H9 (cell line): ENCODE data around the gene NPNT. TPM values are rescaled to one million over a fixed set of nuclear protein-coding genes. Genes with fewer than 3 reads are reported as not detected.

Experiments used
- DNase-seq: peaks from one replicate; pipeline ENCODE4 v3.0.0-alpha.2; 2017
- H2AFZ ChIP-seq: one replicate; pipeline ENCODE4 v1.6.1; 2013; ENCODE audit warnings: mild to moderate bottlenecking, low read length, control low read depth, moderate library complexity
- H2AK5ac ChIP-seq: 2 replicates; pipeline ENCODE4 v1.6.1; 2013; ENCODE audit warnings: low read length, control low read depth, mixed read lengths; ENCODE audit not compliant: insufficient read length
- H2BK120ac ChIP-seq: one replicate; pipeline ENCODE4 v1.6.1; 2013; ENCODE audit warnings: low read depth, mild to moderate bottlenecking, low read length, control low read depth, inconsistent platforms; ENCODE audit not compliant: poor library complexity, severe bottlenecking
- H2BK12ac ChIP-seq: 2 replicates; pipeline ENCODE4 v1.6.1; 2013; ENCODE audit warnings: low read length, control low read depth, mixed read lengths, low read depth; ENCODE audit not compliant: insufficient read length
- H2BK15ac ChIP-seq: 2 replicates; pipeline ENCODE4 v1.6.1; 2013; ENCODE audit warnings: low read depth, low read length, control low read depth
- H2BK20ac ChIP-seq: one replicate; pipeline ENCODE4 v1.6.1; 2013; ENCODE audit warnings: low read depth, mild to moderate bottlenecking, low read length, control low read depth, inconsistent platforms; ENCODE audit not compliant: poor library complexity, severe bottlenecking
- H2BK5ac ChIP-seq: 2 replicates; pipeline ENCODE4 v1.6.1; 2013; ENCODE audit warnings: low read length, control low read depth, mixed read lengths; ENCODE audit not compliant: insufficient read length
- H3K14ac ChIP-seq: 2 replicates; pipeline ENCODE4 v1.6.1; 2013; ENCODE audit warnings: low read length, control low read depth; ENCODE audit not compliant: insufficient read depth
- H3K18ac ChIP-seq: 2 replicates; pipeline ENCODE4 v1.6.1; 2013; ENCODE audit warnings: low read depth, mild to moderate bottlenecking, mixed read lengths, low read length, control low read depth; ENCODE audit not compliant: insufficient read length
- H3K23ac ChIP-seq: 2 replicates; pipeline ENCODE4 v1.6.1; 2013; ENCODE audit warnings: low read length, control low read depth, mixed read lengths, low read depth; ENCODE audit not compliant: insufficient read length
- H3K23me2 ChIP-seq: 2 replicates; pipeline ENCODE4 v1.6.1; 2013; ENCODE audit warnings: low read depth, mild to moderate bottlenecking, mixed read lengths, low read length, control low read depth; ENCODE audit not compliant: insufficient read length, poor library complexity, severe bottlenecking
- H3K27ac ChIP-seq: 2 replicates; pipeline ENCODE4 v1.5.1; 2013; ENCODE audit warnings: low read length, control low read depth, mixed read lengths, low read depth; ENCODE audit not compliant: insufficient read length
- H3K27me3 ChIP-seq: 2 replicates; pipeline ENCODE4 v1.6.1; 2013; ENCODE audit warnings: low read length, control low read depth, inconsistent platforms; ENCODE audit not compliant: insufficient read depth
- H3K4ac ChIP-seq: 2 replicates; pipeline ENCODE4 v1.6.1; 2013; ENCODE audit warnings: low read depth, mild to moderate bottlenecking, control low read depth, inconsistent platforms, low read length, moderate library complexity
- H3K4me1 ChIP-seq: 2 replicates; pipeline ENCODE4 v1.6.1; 2013; ENCODE audit warnings: low read length, control low read depth, inconsistent platforms; ENCODE audit not compliant: insufficient read depth
- H3K4me2 ChIP-seq: 2 replicates; pipeline ENCODE4 v1.6.1; 2013; ENCODE audit warnings: low read length, control low read depth, mixed read lengths; ENCODE audit not compliant: insufficient read length, insufficient read depth
- H3K56ac ChIP-seq: 2 replicates; pipeline ENCODE4 v1.6.1; 2013; ENCODE audit warnings: low read depth, mild to moderate bottlenecking, mixed read lengths, low read length, control low read depth; ENCODE audit not compliant: insufficient read length
- H3K79me1 ChIP-seq: 2 replicates; pipeline ENCODE4 v1.6.1; 2013; ENCODE audit warnings: low read depth, mild to moderate bottlenecking, moderate library complexity, low read length, control low read depth, inconsistent platforms; ENCODE audit not compliant: insufficient read depth, poor library complexity, severe bottlenecking
- H3K79me2 ChIP-seq: 2 replicates; pipeline ENCODE4 v1.6.1; 2013; ENCODE audit warnings: low read length, control low read depth, inconsistent platforms; ENCODE audit not compliant: insufficient read depth
- H3K9ac ChIP-seq: 2 replicates; pipeline ENCODE4 v1.6.1; 2013; ENCODE audit warnings: low read length, control low read depth, mixed read lengths; ENCODE audit not compliant: insufficient read length; ENCODE audit errors: extremely low read depth
- H3K9me3 ChIP-seq: one replicate; pipeline ENCODE4 v1.6.1; 2013; ENCODE audit warnings: low read depth, low read length, inconsistent platforms; ENCODE audit not compliant: control insufficient read depth
- H3T11ph ChIP-seq: one replicate; pipeline ENCODE4 v1.6.1; 2013; ENCODE audit warnings: mild to moderate bottlenecking, low read length, control low read depth, inconsistent platforms
- H4K20me1 ChIP-seq: one replicate; pipeline ENCODE4 v1.6.1; 2013; ENCODE audit not compliant: control insufficient read depth, insufficient read length, insufficient read depth
- H4K5ac ChIP-seq: 2 replicates; pipeline ENCODE4 v1.6.1; 2013; ENCODE audit warnings: low read depth, mild to moderate bottlenecking, mixed read lengths, low read length, control low read depth; ENCODE audit not compliant: insufficient read length
- H4K8ac ChIP-seq: replicated peaks from 2 replicates; pipeline ENCODE4 v1.6.1; 2013; ENCODE audit warnings: low read length, control low read depth, mixed read lengths, low read depth; ENCODE audit not compliant: insufficient read length
- H4K91ac ChIP-seq: 2 replicates; pipeline ENCODE4 v1.6.1; 2013; ENCODE audit warnings: low read depth, mild to moderate bottlenecking, moderate library complexity, mixed read lengths, low read length, control low read depth; ENCODE audit not compliant: insufficient read length
- H3K27ac Mint-ChIP-seq, 3 experiments: 2 replicates in 2 of 3; 3 replicates in 1 of 3; pipeline ENCODE4 v1.8.0; 2020 to 2021; ENCODE audit warnings: mixed read lengths in 3 of 3, mild to moderate bottlenecking in 1 of 3, moderate library complexity in 1 of 3
- H3K27me3 Mint-ChIP-seq: 2 replicates; pipeline ENCODE4 v1.8.0; 2021; ENCODE audit warnings: low read depth, mild to moderate bottlenecking, moderate library complexity, mixed read lengths
- H3K36me3 Mint-ChIP-seq, 3 experiments: 2 replicates in 2 of 3; 3 replicates in 1 of 3; pipeline ENCODE4 v1.8.0; 2020 to 2021; ENCODE audit warnings: low read depth in 3 of 3, mixed read lengths in 3 of 3; ENCODE audit not compliant: insufficient read depth in 1 of 3
- H3K4me1 Mint-ChIP-seq, 2 experiments: 2 replicates each; pipeline ENCODE4 v1.8.0; 2020; ENCODE audit warnings: mixed read lengths in 2 of 2
- H3K4me3 Mint-ChIP-seq, 2 experiments: 2 replicates in 1 of 2; 3 replicates in 1 of 2; pipeline ENCODE4 v1.8.0; 2020 to 2021; ENCODE audit warnings: mild to moderate bottlenecking in 2 of 2, mixed read lengths in 2 of 2, moderate library complexity in 1 of 2
- H3K9me3 Mint-ChIP-seq, 2 experiments: 2 replicates in 1 of 2; 3 replicates in 1 of 2; pipeline ENCODE4 v1.8.0; 2020; ENCODE audit warnings: mild to moderate bottlenecking in 2 of 2, mixed read lengths in 2 of 2, moderate library complexity in 1 of 2
- WGBS: extraction: QIAGEN DNeasy Blood & Tissue Kit; methylation state at CpG from one replicate; pipeline ENCODE4 v1.1.7; 2013; ENCODE audit warnings: missing lambda C conversion rate, low lambda C conversion rate, mixed read lengths; ENCODE audit not compliant: insufficient read length; ENCODE audit errors: extremely low coverage; 5-methylcytosine and 5-hydroxymethylcytosine counted together
- total RNA-seq: library from RNA; stranded (reverse); gene quantifications from 2 replicates; pipeline ENCODE4 v1.2.1, GENCODE V29; 2021
- TF ChIP-seq, protein P1 (sequence below): fragments of 200-600 bp; sonication (generic); conservative IDR thresholded peaks from 3 replicates; pipeline ENCODE4 v1.8.0; 2021; ENCODE audit warnings: antibody characterized with exemption, mild to moderate bottlenecking

Gene NPNT
- total RNA-seq, 1 experiment from 2014 or later = 0.37 TPM

DNA sequence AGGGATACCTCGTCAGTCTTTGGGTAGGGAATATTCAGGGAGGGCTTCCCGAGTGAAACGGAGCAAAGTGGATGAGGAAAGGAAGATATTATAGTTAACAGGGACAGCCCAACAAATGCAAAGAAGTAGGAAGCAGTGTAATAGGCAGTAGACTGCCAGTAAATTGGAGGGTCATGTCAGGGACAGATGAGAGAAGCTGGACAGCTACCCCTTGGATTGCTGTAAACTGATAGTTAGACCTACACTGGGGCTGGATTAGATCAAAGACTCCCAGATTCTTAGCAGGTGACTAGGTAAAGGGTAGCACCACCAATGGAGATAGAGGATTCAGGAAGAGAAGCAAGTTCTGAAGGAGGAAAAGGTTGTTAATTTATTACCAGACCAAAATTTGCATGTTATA, 48.0 kb downstream of the NPNT start:
- H2BK15ac ChIP-seq = no peak overlapping the region
- no peak overlapping the region for H3K27ac ChIP-seq
- Mint-ChIP-seq H3K36me3 (peaks cover 4 to 6% (median 5%) of the 10 kb centered on the region in 3 experiments), H3K27ac (no peak overlapping the region), H3K4me1 (no peaks in the 10 kb centered on the region), H3K27me3 (no peaks in the 10 kb centered on the region; the same call in 1 of the 2 replicates), H3K9me3 (peaks cover 5 to 10% of the 10 kb centered on the region in 2 experiments; a peak in 4 of 5 replicates), H3K4me3 (no peak overlapping the region)
- no peaks in the 10 kb centered on the region for H3K79me1 ChIP-seq
- H4K5ac ChIP-seq = no peak overlapping the region
- no peak overlapping the region for H4K8ac ChIP-seq
- H3T11ph ChIP-seq = no peak overlapping the region
- no peaks in the 10 kb centered on the region for H3K4me1 ChIP-seq
- no peak overlapping the region for H2BK20ac ChIP-seq
- H3K4ac ChIP-seq = no peak overlapping the region
- DNase-seq = no peak
- H3K27me3 ChIP-seq = no peaks in the 10 kb centered on the region
- no peak overlapping the region for H2AFZ ChIP-seq
- H3K14ac ChIP-seq = no peak overlapping the region
- no peaks in the 10 kb centered on the region for H4K20me1 ChIP-seq
- no peak overlapping the region for H3K9ac ChIP-seq
- H3K56ac ChIP-seq = no peak overlapping the region
- WGBS = no CpG with 5 or more reads among the region's 3 CpGs
- no peak overlapping the region for H4K91ac ChIP-seq
- H2BK12ac ChIP-seq = no peak overlapping the region
- H2BK5ac ChIP-seq = no peak overlapping the region
- no peak overlapping the region for H3K18ac ChIP-seq
- H3K9me3 ChIP-seq = no peaks in the 10 kb centered on the region
- TF ChIP-seq, protein P1, sequence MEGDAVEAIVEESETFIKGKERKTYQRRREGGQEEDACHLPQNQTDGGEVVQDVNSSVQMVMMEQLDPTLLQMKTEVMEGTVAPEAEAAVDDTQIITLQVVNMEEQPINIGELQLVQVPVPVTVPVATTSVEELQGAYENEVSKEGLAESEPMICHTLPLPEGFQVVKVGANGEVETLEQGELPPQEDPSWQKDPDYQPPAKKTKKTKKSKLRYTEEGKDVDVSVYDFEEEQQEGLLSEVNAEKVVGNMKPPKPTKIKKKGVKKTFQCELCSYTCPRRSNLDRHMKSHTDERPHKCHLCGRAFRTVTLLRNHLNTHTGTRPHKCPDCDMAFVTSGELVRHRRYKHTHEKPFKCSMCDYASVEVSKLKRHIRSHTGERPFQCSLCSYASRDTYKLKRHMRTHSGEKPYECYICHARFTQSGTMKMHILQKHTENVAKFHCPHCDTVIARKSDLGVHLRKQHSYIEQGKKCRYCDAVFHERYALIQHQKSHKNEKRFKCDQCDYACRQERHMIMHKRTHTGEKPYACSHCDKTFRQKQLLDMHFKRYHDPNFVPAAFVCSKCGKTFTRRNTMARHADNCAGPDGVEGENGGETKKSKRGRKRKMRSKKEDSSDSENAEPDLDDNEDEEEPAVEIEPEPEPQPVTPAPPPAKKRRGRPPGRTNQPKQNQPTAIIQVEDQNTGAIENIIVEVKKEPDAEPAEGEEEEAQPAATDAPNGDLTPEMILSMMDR = no peak
- H3K79me2 ChIP-seq = no peaks in the 10 kb centered on the region
- no peak overlapping the region for H2AK5ac ChIP-seq
- no peaks in the 10 kb centered on the region for H3K23me2 ChIP-seq
- H3K4me2 ChIP-seq = no peak overlapping the region
- H3K23ac ChIP-seq = no peak overlapping the region
- no peak overlapping the region for H2BK120ac ChIP-seq
